A673 (cell line): Measurements from ENCODE around the gene TRIM50.

Experiments
- CTCF ChIP-seq: fragments of 300-800, 200-600 bp; sonication (generic); conservative IDR thresholded peaks from 2 replicates; pipeline ENCODE4 v1.5.1; 2017; ENCODE audit warnings: low read depth, mild to moderate bottlenecking, antibody characterized with exemption, low read length, moderate library complexity, mixed read lengths
- EZH2 ChIP-seq: fragments of 200-600 bp; sonication (generic); IDR thresholded peaks from 2 replicates; pipeline ENCODE4 v1.6.1; 2017; ENCODE audit warnings: borderline replicate concordance, low read depth, mild to moderate bottlenecking, mixed read lengths, antibody characterized with exemption, low read length; ENCODE audit not compliant: poor library complexity, severe bottlenecking

- no peak for TF ChIP-seq CTCF
- no peak for TF ChIP-seq EZH2
Measured at GRCh38 chr7:73308665-73309214, 19.1 kb downstream of the TRIM50 start, which contains the start of gene NSUN5.
